GM06990 (cell line): ENCODE measurements around the gene GUCA2A.

ENCODE experiments used
- DNase-seq: peaks from one replicate; pipeline ENCODE4 v3.0.0-alpha.2; 2011; ENCODE audit not compliant: insufficient read length; ENCODE audit errors: extremely low read depth
- H3K27me3 ChIP-seq: replicated peaks from 2 replicates; pipeline ENCODE4 v1.6.0; 2011; ENCODE audit warnings: low read length; ENCODE audit not compliant: control insufficient read depth, insufficient read depth
- H3K36me3 ChIP-seq: 2 replicates; pipeline ENCODE4 v1.5.1; 2011; ENCODE audit warnings: low read length; ENCODE audit not compliant: control insufficient read depth, insufficient read depth
- H3K4me3 ChIP-seq: replicated peaks from 2 replicates; pipeline ENCODE4 v1.5.1; 2011; ENCODE audit warnings: low read depth, mild to moderate bottlenecking, control low read depth, low read length
- TF ChIP-seq, protein P1 (sequence below): IDR thresholded peaks from 2 replicates; pipeline ENCODE4 v1.5.1; 2011; ENCODE audit warnings: low read length, control low read depth, mild to moderate bottlenecking, inconsistent platforms; ENCODE audit not compliant: insufficient read depth, poor library complexity, severe bottlenecking

Gene GUCA2A

DNA sequence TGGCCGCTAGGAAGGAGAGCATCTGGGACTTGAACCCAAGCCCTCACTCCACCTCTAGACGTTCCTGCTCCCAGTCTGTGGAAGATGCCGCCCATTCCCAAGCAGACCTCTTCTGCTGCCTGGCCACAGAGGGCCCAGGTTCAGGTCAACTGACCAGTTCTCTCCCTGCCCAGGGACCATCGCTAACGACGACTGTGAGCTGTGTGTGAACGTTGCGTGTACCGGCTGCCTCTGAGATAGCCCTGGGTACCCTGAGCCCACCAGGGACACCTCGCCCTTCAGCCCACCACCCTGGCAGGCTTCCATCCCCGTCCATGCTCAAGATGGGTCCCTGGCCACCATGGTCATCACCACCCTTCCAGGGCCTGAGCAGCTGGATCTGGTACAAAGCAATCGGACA is 9.2 kb downstream of the GUCA2A start:
- TF ChIP-seq, protein P1, sequence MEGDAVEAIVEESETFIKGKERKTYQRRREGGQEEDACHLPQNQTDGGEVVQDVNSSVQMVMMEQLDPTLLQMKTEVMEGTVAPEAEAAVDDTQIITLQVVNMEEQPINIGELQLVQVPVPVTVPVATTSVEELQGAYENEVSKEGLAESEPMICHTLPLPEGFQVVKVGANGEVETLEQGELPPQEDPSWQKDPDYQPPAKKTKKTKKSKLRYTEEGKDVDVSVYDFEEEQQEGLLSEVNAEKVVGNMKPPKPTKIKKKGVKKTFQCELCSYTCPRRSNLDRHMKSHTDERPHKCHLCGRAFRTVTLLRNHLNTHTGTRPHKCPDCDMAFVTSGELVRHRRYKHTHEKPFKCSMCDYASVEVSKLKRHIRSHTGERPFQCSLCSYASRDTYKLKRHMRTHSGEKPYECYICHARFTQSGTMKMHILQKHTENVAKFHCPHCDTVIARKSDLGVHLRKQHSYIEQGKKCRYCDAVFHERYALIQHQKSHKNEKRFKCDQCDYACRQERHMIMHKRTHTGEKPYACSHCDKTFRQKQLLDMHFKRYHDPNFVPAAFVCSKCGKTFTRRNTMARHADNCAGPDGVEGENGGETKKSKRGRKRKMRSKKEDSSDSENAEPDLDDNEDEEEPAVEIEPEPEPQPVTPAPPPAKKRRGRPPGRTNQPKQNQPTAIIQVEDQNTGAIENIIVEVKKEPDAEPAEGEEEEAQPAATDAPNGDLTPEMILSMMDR, result no peak
- Histone ChIP-seq H3K27me3 (no peaks in the 10 kb centered on the region; the same call in 1 of the 2 replicates), H3K36me3 (no peaks in the 10 kb centered on the region), H3K4me3 (no peak overlapping the region)
- no peak for DNase-seq

DNA sequence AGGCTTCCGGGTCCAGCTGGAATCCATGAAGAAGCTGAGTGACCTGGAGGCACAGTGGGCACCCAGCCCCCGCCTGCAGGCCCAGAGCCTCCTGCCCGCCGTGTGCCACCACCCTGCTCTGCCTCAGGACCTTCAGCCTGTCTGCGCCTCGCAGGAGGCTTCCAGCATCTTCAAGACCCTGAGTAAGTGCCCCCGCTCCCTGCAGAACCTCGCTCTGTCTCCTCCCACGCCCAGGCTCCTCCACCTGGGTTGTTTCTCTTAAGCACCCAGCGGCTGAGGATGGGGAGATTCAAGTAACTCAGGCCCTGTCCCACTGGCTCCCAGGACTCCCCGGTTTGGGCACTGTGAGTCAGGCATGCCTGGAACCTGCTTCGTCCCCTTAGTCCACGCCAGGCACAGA is 9.9 kb downstream of the GUCA2A start:
- no peak for DNase-seq
- TF ChIP-seq, protein P1, result no peak
- Histone ChIP-seq H3K36me3 (no peaks in the 10 kb centered on the region), H3K4me3 (no peak overlapping the region), H3K27me3 (no peaks in the 10 kb centered on the region; the same call in 1 of the 2 replicates)

DNA sequence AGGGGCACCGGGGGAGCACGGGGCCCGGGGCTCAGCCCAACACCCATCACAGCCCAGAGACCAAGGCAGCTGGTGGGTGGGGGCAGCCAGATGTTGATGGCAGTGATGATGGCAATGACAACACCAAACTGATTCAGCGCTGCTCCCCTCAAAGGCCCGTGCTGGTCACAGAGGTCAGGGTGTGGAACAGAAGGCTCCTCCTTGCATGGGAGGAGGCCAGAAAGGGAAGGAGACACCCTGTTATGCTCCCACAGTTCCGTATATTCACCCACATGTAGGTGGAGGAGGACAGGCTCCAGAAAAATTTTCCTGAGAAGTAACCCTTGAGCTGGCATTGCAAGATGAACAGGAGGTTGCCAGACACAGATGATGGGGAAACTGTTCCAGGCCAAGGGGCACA is 10.9 kb downstream of the GUCA2A start:
- Histone ChIP-seq H3K4me3 (no peak overlapping the region), H3K36me3 (no peaks in the 10 kb centered on the region), H3K27me3 (no peaks in the 10 kb centered on the region; the same call in 1 of the 2 replicates)
- TF ChIP-seq, protein P1, result no peak
- DNase-seq, result no peak

DNA sequence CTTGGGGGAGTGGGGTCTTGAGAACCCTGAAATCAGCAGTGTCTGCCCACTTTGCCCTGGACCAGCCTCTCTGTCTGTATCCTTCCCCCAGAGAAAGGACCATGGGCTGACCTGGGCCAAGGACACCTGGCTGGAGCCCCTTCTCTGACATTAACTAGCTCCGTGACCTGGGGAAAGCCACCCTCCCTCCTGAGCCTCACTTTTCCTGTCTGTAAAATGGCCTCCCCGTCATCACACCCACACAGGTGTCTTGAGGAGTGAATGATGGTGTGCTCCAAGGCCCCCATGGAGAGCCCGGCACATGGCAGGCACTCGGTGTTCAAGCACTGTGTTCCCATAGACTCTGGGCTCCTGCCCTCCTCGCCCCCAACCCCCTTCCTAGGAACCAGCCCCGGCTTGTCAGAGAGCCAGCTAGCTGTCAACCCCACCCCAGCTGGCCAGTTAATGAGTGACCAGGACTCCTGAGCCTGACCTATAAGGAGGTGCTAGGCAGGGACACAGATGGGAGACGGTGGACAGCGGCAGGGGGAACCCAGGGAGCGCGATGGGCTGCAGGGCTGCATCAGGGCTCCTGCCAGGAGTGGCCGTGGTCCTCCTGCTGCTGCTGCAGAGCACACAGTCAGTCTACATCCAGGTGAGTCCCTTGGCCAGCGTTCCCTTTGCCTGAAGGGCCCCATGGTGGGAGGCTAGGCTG is 11.5 kb downstream of the GUCA2A start, which contains the start of gene GUCA2B:
GUCA2B (plus strand) TSS at position 504 of the 694 bp plus-strand sequence; CDS start at position 545, 41 bp downstream.
- DNase-seq, result no peak
- no peaks in the 10 kb centered on the region; the same call in 1 of the 2 replicates for H3K27me3 ChIP-seq
- H3K4me3 ChIP-seq, result no peak within 1 kb of the TSS
- H3K36me3 ChIP-seq, result no peaks in the 10 kb centered on the region
- TF ChIP-seq, protein P1, result no peak

DNA sequence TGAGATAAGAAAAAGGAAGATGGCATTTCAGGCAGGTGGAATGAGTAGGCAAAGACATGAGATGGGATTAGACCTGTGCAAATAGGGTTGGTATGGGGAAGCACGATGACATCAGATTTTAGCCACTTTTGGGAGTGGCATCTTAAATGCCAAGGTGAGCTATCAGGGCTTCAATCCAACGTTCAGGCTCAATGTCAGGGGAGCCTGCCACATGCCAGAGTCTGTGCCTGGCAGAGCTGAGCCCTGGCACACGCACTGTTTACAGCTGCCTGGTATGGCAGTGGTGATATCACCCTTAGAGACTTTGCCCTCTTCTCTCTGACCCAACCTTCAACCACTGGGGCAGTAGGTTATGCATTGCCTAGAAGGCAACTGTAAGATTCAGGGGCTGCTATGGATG is 12.4 kb downstream of the GUCA2A start:
- H3K27me3 ChIP-seq, result no peaks in the 10 kb centered on the region; the same call in none of the 2 replicates
- TF ChIP-seq, protein P1, result no peak

DNA sequence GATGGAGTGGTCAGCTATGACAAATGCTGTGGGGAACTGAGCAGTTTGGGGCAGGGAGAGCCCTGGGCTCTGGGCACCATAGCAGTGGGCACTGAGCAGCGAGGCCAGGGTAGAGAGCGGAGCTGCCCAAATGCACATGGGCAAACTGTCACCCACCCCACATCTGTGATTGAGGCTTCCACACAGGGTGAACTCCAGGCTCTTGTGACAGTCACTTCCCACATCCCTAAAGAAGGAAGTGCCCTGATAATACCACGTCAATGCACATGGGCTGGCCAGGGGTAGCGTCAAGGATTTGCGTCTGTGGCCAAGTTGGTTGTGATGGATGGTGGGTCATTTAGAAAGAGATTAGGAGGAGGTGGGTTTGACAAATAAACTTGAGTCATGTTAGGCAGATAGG is 13.9 kb downstream of the GUCA2A start:
- H3K36me3 ChIP-seq, result no peaks in the 10 kb centered on the region
- TF ChIP-seq, protein P1, result no peak
- H3K27me3 ChIP-seq, result no peaks in the 10 kb centered on the region; the same call in none of the 2 replicates
- no peak for DNase-seq
- no peak overlapping the region for H3K4me3 ChIP-seq

More for the DNA sequence above, 12.4 kb downstream of the GUCA2A start:
- no peaks in the 10 kb centered on the region for H3K36me3 ChIP-seq
- DNase-seq, result no peak
- no peak overlapping the region for H3K4me3 ChIP-seq
